Right forelimb (tissue), 1 donor: ENCODE measurements around the gene MYRF.

Experiments used
- DNase-seq: peaks from one replicate; pipeline ENCODE4 v3.0.0-alpha.2; 2018

The MYRF gene

DNA sequence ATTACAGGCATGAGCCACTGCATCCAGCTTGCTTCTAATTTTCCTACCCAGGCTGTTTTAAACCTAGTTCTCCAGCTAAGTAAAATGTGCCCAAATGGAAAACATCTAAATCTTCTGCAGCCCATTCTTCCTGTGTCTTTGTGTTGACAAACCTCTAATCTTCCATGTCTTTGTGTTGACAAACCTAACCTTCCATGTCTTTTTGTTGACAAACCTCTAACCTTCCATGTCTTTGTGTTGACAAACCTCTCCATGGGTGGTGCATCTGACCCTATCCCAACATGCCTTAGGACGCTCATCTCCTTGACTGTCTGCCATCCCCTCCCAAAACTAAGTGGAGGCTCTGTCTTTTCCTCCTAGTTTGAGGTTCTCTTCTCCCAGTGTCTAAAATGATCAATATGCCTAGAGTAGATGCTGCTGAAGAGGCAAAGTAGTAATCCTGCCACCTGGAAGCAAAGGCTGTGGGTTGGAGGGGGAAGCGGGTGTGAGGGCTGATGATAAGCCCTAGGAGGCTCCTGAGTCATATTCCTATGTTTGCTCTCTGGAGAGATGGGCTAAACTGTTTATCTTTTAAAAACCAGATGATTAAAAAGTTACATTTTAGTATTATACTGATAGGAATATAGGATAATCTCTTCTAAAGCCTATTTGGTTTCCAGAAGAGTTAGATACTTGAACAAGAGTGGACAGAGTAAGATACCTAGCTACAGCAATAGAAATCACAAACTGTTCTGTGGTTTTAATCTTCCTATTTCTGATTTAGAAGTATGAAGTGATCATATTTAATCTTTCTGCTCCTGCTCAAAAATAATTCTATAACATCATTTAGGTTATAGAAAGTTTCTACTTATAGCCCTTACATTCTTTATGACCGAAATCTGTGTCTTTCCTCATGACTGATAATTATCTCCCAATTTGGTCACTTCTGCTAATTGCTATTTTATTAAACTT, 48.2 kb downstream of the MYRF start:
- no peak for DNase-seq

DNA sequence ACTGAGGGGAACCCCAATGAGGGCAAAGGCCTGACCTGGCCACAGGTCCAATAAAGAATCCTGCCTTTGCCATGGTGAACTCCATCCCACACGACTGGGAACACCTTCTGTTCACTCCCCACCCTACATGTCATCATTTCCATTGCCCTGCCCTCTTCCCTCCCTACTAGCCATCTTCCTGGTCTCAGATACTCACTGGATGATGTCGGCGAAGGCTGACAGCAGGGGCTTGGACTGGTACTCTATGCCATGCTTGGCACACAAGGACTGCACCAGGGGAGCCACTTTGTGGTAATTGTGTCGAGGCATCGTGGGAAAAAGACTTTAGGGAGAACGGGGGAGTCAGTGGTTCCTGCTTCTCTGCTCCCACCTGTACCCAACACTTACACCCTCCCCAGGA, 50.2 kb downstream of the MYRF start:
- DNase-seq = no peak

DNA sequence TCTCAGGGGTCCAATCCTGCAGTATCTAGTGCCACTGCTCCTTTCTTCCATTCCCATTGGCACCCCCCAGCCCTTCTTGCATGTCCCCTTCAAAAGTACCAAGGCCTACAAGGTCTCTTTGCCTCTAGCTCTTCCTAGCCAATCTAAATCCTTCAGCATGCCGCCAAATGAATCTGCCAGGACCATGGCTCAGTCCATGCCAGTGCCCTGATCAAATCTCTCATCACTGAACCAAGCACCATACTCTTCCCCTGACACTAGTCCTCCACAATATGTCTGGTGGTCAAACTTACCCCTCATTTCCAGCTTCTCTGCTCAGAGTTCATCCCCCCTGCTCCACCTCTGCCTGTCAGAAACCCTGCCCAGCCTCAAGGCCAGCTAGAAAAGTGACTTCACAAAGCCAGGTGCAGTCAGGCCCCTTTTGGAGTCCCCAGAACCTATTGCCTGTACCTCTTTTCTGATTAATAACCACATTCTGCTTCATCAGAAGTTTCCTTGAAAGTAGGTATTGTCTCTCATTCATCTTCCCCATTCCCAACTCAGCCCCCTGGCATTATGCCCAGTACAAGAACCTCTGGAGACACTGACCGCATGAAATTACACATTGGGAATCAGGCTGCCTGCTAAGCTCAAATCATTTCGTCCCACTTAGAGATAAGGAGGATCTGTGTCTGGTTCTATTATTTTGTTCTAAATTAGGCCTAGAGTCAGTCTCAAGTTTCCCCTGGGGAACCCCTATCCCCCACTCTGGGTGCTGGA, 51.6 kb downstream of the MYRF start:
- DNase-seq = no peak

DNA sequence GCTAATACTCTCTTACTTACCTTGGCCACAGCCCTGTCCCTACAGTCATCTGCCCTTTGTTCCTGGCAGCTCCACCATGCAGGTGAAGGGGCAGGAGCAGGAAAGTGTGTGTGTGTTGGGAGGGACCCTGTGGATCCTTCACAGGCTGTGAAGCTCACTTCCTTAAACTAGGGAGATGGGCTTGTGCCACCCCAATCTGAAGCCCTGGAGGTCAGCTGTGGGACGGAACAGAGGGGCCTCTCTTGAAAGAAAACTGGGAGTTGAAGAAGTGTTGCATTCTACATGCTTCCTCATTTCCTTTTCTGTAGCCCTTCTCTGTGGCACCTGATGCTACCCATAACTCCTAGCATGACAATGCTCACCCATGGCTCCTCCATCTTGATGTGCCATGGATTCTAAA, 52.7 kb downstream of the MYRF start:
- no peak for DNase-seq

DNA sequence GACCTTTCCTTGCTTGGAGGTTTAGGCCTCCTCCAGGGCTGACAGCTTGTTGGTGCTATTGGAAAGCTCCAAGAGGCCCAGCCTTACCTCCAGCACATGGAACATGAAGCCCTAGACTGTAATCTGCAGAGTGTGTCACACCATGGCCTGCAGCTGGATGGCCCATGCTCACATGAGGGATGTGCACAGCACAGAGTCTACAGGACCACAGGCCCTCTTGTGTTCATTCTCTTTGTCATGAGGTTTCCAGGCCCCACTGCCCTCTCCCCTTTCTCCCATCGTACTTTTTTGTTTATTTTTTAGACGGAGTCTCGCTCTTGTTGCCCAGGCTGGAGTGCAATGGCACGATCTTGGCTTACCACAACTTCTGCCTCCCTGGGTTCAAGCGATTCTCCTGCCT, 54.3 kb downstream of the MYRF start:
- DNase-seq = no peak

DNA sequence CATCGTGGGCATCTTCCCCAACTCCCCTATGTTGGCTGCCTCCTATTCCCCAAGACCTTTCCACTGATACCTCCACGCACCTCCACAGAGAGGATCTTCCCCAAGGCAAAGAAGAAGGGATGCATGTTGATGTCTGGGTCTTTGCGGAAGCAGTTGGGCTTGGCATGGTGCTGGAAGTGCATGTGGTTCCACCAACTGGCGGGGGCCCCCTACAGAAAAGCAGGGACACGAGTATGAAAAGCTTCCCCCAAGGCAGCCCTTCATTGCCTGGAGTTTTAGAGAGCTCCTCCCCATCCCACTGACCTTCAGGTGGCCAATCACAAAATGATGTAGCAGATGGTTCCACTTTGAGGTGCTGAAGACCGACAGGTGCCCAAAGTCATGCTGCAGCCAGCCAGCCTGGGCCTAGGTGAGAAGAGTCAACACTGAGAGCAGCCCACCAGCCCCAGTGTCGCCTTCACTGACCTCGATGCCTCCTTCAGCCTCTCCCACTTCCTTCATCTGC, 58.3 kb downstream of the MYRF start:
- no peak for DNase-seq

DNA sequence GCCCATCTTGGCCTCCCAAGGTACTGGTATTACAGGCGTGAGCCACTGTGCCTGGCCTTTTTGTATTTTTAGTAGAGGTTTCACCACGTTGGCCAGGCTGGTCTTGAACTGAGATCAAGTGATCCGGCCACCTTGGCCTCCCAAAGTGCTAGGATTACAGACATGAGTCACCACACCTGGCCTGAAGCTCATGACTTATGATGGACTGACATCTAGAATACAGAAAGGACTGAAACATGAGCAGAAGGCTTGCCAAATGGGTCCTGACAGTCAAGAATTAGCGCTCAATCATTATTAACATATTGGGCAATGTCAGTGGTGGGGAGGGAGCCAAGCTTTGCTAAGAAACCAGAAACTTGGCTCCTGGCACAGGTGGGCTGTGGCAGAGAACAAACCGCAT, 59.4 kb downstream of the MYRF start:
- no peak for DNase-seq

DNA sequence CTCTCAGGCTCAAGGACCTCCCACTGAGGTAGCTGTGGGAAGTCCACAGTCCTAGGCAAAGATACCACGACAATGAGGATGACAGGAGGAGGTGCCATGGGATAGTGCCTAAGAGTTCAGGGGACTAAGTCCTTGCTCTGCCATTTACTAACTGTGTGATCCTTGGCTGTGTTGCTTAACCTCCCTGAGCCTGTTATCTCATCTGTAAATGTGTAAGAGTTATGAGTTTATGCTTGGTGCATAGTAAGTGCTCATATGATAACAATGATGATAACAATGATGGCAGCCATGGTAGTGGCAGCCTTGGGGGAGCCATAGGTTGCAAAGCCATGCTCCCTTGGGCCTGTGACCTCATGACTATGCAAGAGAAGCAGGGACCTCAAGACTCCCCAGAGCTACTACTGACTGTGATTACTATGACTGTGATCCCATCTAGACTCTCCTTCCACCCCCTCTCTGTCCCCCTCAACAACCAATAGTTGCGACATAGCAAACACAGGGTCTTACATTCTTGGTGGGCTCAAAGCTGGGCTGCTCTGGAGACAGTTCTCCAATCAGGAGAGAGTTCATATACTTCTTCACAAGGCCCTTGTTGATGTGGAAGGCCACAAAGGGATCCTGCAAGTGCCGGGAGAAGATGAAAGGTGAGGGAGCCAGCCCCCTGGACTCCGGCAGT, 60.4 kb downstream of the MYRF start:
- no peak for DNase-seq

DNA sequence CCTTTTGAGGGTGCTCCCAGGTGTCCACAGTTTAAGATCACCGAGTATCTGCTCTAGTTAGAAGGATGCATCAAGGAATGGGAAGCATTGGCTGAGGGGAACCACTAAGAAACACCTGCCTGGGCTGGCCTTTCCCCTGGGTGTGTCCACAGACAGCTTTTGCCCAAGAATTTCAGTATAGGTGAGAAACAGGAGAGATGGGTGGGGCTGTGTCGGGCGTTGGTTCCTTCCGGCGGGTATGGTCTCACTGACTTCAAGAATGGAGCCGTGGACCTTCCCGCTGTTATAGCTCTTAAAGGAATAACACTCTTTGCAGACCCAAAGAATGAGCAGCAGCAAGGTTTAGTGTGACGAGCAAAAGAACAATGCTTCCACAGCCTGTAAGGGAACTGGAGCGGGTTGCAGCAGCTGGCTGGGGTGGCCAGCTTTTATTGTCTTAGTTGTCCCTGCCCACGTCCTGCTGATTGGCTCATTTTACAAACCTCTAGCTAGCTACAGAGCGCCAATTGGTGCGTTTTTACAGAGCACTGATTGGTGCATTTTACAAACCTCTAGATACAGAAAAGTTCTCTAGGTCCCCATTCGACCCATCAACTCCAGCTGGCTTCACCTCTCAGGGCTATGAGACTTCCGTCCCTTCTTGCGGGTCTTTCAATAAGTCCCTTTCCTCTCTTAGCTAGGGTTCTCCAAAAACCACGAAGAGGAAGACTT, 62.0 kb downstream of the MYRF start:
- no peak for DNase-seq

DNA sequence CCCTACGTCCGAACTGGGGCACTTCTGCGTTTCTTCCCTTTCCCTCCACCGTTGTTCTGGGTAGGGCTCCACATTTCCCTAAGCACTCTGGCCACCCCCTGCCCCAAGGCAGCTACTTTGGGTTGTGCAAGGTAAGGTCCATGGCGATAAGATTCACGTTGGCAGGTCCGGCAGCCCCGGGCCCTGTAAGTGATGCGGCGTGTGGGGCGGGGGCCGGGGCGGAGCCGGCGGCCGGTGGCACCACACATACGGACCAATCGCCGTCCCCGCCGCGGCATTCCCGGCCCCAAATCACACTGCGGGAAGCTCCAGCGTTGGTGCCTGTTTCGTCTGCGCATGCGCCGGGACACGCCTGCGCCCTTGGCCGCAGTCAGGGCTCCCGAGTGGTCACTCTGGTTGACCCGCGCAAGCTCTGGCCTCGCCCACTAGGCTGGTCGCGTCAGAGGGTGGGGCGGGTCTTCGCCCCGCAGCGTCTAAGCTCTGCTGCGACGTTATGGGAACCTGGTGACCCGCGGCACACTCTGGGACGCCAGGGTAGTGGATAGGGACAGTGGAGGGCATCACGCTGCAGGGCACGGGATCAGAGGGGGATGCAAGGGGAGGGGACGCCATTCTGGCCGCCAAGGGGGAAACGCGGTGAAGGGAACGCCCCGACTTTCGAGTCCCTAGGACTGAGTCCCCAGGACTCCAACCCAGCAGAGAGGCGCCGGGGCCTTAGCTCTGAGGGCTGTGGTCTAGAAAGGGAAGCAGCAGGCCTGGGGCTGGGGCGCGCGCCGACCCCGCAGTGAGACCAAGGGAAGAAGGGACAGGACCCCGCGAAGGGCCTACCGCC, 62.7 kb downstream of the MYRF start:
- peak; percentile 91 for DNase-seq

DNA sequence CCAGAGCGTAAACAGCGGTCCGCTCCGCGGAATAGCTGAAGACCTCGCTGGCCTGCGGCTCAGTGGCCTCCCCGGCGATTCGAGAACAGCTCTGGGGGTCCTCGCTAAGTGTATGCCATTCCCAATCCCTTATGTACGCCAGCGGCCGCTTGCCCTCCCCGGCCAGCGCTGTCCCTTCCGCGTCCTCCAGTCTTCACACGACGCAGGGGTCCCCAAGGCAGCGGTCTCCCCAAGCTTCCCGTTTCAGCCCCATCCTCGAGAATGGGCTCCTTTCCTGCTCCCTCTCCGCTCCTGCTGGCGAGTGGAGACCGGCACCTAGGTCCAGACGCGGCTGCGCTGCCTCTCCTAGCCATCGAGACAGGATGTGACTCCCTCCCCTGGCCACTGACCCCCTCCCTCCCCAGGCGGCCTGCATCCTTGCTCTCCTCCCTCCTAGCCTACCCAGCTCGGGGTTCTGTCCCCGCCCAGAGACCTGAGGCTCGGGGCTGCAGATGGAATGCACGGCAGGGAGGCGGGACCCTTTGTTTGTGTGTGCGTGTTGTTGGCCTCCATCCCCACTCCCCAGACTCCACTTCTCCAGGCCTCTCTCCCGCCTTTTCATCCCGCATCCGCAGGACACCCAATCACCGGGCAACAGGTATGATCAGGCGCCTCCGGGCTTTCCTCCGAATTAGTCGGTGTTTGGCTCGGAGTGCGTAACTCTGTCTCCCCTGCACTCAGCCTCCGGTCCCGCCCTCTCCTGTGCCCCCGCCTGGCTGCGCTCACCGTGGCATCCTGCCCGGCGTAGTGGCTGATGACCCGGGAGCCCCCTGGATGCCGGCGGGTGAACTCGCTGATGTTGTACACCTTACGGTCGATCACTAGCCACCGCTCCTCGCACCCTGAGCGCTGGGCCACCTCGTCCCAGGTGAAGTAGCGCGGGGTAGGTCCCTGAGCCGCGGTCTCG, 63.6 kb downstream of the MYRF start:
- DNase-seq = peak; percentile 78

DNA sequence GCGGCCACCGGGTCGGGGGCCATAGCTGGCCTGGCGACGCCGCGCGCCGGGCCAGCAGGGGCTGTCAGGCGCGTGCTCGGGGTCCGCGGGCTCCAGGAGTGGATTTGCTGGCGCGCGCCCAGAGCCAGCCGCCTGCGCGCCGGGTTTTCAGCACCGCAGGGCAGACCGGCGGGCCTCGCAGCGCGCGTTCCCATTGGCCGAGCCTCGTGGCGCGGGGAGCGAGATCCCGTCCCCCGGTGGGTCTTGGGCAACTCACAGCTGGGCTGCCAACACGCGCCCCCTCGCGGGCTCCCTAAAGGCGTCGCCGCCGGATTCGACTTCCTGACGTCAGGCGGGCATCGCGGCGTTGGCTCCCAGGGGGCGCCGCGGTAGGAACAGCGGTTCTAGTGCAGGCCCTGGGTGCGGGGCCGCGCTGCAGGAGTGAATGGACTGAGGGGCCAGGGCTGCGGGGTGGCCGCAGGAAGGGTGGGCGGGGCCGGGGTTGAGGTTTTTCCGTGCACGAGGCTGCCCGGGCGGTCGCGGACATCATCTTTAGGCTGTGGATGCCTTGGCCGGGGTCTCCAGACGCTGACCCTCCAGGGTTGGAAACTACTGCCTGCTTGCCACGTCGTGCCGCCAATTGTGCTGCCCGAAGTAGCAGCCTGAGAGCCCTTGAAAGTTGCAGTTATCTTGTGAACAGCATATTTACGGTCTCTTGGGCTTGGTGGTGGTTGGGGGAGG, 64.5 kb downstream of the MYRF start, which contains the start of gene FADS1:
Gene FADS1, minus strand, starts transcription at position 268 of the 720 bp plus-strand sequence. Its CDS starts 74 bp downstream, at position 194.
- peak; percentile 89 for DNase-seq

DNA sequence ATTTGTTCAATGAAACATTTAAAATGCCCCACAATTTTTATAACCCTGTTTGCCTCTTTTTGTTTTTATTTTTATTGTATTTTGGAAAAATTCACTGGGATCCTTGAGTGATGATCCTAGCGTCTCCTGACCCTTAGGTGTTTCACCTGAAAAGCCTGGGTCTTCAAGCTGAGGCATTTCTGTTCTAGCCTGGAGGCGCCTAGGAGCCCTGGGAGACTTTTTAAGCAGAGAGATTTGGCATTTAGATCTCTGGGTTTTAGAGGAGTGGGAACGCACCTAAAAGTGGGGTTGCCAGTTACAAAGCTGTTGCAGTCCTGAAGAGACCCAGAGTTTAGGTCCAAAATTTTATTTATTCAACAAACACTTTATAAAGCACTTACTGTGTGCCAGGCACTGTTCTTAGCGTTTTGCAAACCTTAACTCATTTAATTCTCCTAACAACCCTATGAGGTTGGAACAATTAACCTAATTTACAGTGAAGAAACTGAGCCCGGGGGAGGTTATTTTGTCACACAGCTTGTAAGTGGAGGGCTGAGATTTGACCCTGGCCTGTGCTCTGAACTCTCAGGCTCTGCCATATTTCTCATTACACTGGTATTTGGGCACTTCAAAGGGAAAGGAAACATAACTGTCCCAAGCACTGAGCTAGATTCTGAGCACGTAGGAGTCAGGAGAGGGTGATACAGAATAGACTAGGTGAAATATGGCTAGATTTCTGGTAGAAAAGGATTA, 65.2 kb downstream of the MYRF start:
- DNase-seq = no peak

DNA sequence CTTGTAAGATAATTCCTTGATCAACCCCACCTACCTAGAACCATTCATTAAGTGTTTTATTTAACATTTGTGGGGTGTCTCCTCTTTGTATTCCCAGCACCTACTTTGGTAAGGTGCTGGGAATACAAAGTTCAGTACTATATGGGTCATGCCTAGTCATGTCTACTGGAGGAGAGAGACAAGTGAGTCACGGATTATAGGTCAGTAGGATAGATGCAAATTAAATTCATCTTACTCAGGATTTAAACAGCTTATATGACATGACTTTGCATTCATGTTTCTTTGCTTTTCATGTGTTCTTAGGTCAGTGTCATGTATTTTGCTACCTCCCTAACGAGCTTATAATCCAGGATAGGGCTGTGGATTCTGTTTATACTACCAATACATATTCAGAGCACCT, 67.7 kb downstream of the MYRF start:
- no peak for DNase-seq

DNA sequence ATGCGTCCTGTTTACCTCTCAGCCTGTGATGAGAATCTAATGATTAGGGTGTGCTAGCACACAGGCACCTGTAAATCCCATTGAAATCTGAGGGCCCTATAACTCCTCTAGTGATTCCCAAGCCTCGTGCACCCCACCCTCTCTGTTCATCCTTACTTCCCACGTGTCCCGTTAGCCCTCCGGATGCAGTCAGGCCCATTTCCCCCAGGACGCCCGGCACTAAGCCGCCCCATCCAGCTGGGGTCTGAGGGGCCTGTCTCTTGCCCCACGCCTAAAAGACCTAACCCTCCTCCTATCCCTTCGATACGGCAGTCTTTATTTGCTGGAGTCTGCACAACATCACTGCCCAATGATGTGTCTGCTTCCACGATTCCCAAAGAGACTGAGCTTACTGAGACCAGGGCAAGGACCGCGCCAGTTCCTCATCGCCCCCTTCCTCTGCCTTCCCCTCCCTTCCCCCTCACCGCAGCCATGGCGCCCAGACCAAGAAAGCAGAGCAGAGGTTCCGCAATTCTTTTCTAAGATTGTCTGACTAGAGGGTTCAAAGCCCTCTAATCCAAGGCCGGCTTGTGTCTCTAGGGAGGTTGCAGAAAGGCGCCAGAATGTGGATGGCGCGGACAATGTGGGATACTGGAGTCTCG, 74.6 kb downstream of the MYRF start:
- DNase-seq = no peak

DNA sequence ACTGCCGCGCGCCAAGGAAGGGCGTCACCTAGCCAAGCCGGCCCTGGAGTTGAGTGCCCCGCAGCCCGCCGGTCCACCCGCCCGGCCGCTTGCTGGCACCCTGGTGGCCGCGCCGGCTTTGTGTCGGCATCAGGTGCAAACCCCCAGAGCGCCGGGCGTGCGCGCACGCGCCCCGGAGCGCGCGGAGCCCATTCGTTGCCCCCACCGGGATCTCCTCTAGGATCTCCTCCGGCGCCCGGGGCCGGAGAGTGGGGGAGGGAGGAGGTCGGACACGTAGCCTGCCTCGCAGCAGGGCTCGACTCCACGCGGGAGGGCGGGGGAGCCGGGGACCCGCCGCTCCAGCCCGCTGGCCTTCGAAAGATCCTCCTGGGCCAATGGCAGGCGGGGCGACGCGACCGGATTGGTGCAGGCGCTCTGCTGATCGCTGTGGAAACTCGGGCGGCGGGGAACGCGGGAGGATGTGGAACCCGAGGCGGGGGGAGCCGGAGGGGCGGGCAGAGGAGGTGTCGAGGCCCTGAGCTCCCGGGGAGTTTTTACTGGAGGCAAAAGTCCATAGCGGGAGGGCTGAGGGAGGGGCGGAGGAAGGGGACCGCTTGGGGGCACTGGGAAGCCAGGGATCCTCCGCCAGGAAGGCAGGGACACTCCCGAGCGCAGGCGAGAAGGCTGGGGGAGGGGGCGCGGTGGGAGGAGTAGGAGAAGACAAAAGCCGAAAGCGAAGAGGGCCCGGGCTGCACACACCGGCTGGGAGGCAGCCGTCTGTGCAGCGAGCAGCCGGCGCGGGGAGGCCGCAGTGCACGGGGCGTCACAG, 75.3 kb downstream of the MYRF start, which contains the start of gene FADS2:
Gene FADS2, plus strand, starts transcription at position 730 of the 808 bp plus-strand sequence. CDS start 91 bp downstream, outside the sequence.
- peak; percentile 97 for DNase-seq

DNA sequence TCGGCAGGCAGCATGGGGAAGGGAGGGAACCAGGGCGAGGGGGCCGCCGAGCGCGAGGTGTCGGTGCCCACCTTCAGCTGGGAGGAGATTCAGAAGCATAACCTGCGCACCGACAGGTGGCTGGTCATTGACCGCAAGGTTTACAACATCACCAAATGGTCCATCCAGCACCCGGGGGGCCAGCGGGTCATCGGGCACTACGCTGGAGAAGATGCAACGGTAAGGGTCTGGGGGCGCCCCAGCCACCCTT, 75.9 kb downstream of the MYRF start:
- DNase-seq = no peak
